GM10248 (cell line): Measurements from ENCODE around the gene ZSCAN21.
A peak's percentile ranks its signal among the peaks of the same experiment; 100 is the strongest.

Experiments used
- CTCF ChIA-PET: fragments of 300-600 bp; sonication (Branson Sonifier 250); formaldehyde crosslinking; extraction: SDS; loops from one replicate; lab custom pipeline; 2021; ENCODE audit warnings: antibody characterized with exemption; lab: Yijun Ruan, JAX
- POLR2A ChIA-PET: fragments of 350-650 bp; sonication (Branson Sonifier 250); formaldehyde crosslinking; extraction: SDS; loops from one replicate; lab custom pipeline; 2020; ENCODE audit warnings: antibody characterized with exemption; lab: Yijun Ruan, JAX
- DNase-seq: peaks from one replicate; pipeline ENCODE4 v3.0.0; 2012; ENCODE audit errors: extremely low spot score
- CTCF ChIP-seq: IDR thresholded peaks from 2 replicates; pipeline ENCODE4 v1.5.1; 2012; ENCODE audit warnings: mild to moderate bottlenecking, low read depth; ENCODE audit errors: extremely low read depth, missing control alignments, control extremely low read depth

Gene ZSCAN21

GRCh38 chr7:100085515-100085914 is 35.9 kb downstream of the ZSCAN21 start:
- ChIA-PET POLR2A (no interaction called here), CTCF (interaction anchor here (1.0 to 2.3 kb wide), 2 partner anchors 15 to 45 kb away, joined by 3 to 6 read pairs; no protein-coding TSS in a partner anchor)
- TF ChIP-seq CTCF, result no peak
- no peak for DNase-seq

- POLR2A ChIA-PET, result no interaction called here
- CTCF ChIA-PET, result interaction anchor here (1.3 to 2.2 kb wide), 2 partner anchors 14 to 46 kb away, joined by 4 to 6 read pairs; partner anchors contain the start of genes AP4M1 and MCM7
- DNase-seq, result no peak
- no peak for TF ChIP-seq CTCF
Measured at GRCh38 chr7:100087055-100087750, 37.6 kb downstream of the ZSCAN21 start.

GRCh38 chr7:100088095-100088620 is 38.6 kb downstream of the ZSCAN21 start:
- POLR2A ChIA-PET, result no interaction called here
- no peak for TF ChIP-seq CTCF
- CTCF ChIA-PET, result interaction anchor here (0.8 to 2.2 kb wide), 4 partner anchors 9 to 109 kb away, joined by 3 to 6 read pairs (median 4); partner anchors contain the start of genes AP4M1 and MCM7
- no peak for DNase-seq

GRCh38 chr7:100088621-100089457 is 39.3 kb downstream of the ZSCAN21 start, which contains the start of gene COPS6:
COPS6 (plus strand) TSS chr7:100088969; CDS start chr7:100088991, 22 bp downstream.
- ChIA-PET CTCF (interaction anchor here (0.8 to 2.2 kb wide), 4 partner anchors 9 to 109 kb away, joined by 3 to 6 read pairs (median 4); partner anchors contain the start of genes AP4M1 and MCM7), POLR2A (no interaction called here)
- TF ChIP-seq CTCF, result no peak
- peak; percentile 89 for DNase-seq

- no peak for TF ChIP-seq CTCF
Measured at GRCh38 chr7:100089458-100090196, 40.1 kb downstream of the ZSCAN21 start.

More at GRCh38 chr7:100089458-100090196, 40.1 kb downstream of the ZSCAN21 start:
- ChIA-PET CTCF (interaction anchor here (0.8 to 1.2 kb wide), 2 partner anchors 110 to 128 kb away, joined by 3 read pairs; no protein-coding TSS in a partner anchor), POLR2A (interaction anchor here (1.3 kb wide), 1 partner anchor 12 kb away, joined by 3 read pairs; the partner anchor contains the start of gene AP4M1)
- no peak for DNase-seq
